DMS53 (cell line): Measurements from ENCODE around the gene PTPRN2.
"Not testable (repeated sequence)": the region's sequence is repeated elsewhere in the genome, so short reads cannot be mapped to it uniquely, and the experiment has no call there.

Source experiments
- DNase-seq: peaks from one replicate; lab custom pipeline; 2025; lab: John Stamatoyannopoulos, UW

The PTPRN2 gene

GRCh38 chr7:157563467-157564135 is 1024.0 kb downstream of the PTPRN2 start:
- not testable (repeated sequence) for DNase-seq

GRCh38 chr7:157562522-157563398 is 1024.9 kb downstream of the PTPRN2 start:
- DNase-seq: not testable (repeated sequence)

GRCh38 chr7:157561816-157562410 is 1025.7 kb downstream of the PTPRN2 start:
- DNase-seq: no peak

GRCh38 chr7:157561523-157561785 is 1026.2 kb downstream of the PTPRN2 start:
- no peak for DNase-seq

GRCh38 chr7:157560710-157561522 is 1026.7 kb downstream of the PTPRN2 start:
- DNase-seq: no peak

- no peak for DNase-seq
Measured at GRCh38 chr7:157560258-157560654, 1027.4 kb downstream of the PTPRN2 start.

GRCh38 chr7:157559596-157560257 is 1027.9 kb downstream of the PTPRN2 start:
- no peak for DNase-seq

- DNase-seq: no peak
Measured at GRCh38 chr7:157558875-157559595, 1028.6 kb downstream of the PTPRN2 start.

- DNase-seq: no peak
Measured at GRCh38 chr7:157558516-157558874, 1029.1 kb downstream of the PTPRN2 start.

- DNase-seq: no peak
Measured at GRCh38 chr7:157558061-157558460, 1029.6 kb downstream of the PTPRN2 start.

- DNase-seq: no peak
Measured at GRCh38 chr7:157557263-157557662, 1030.4 kb downstream of the PTPRN2 start.

- DNase-seq: no peak
Measured at GRCh38 chr7:157556642-157556944, 1031.0 kb downstream of the PTPRN2 start.

GRCh38 chr7:157555944-157556641 is 1031.5 kb downstream of the PTPRN2 start:
- no peak for DNase-seq

GRCh38 chr7:157555313-157555712 is 1032.3 kb downstream of the PTPRN2 start:
- no peak for DNase-seq

GRCh38 chr7:157554393-157555238 is 1033.0 kb downstream of the PTPRN2 start:
- DNase-seq: no peak

- DNase-seq: no peak
Measured at GRCh38 chr7:157553256-157553655, 1034.4 kb downstream of the PTPRN2 start.

- DNase-seq: no peak
Measured at GRCh38 chr7:157552295-157552993, 1035.2 kb downstream of the PTPRN2 start.

- no peak for DNase-seq
Measured at GRCh38 chr7:157551325-157552070, 1036.1 kb downstream of the PTPRN2 start.
